ENCODE measurements around the gene GALNT9.

DNA sequence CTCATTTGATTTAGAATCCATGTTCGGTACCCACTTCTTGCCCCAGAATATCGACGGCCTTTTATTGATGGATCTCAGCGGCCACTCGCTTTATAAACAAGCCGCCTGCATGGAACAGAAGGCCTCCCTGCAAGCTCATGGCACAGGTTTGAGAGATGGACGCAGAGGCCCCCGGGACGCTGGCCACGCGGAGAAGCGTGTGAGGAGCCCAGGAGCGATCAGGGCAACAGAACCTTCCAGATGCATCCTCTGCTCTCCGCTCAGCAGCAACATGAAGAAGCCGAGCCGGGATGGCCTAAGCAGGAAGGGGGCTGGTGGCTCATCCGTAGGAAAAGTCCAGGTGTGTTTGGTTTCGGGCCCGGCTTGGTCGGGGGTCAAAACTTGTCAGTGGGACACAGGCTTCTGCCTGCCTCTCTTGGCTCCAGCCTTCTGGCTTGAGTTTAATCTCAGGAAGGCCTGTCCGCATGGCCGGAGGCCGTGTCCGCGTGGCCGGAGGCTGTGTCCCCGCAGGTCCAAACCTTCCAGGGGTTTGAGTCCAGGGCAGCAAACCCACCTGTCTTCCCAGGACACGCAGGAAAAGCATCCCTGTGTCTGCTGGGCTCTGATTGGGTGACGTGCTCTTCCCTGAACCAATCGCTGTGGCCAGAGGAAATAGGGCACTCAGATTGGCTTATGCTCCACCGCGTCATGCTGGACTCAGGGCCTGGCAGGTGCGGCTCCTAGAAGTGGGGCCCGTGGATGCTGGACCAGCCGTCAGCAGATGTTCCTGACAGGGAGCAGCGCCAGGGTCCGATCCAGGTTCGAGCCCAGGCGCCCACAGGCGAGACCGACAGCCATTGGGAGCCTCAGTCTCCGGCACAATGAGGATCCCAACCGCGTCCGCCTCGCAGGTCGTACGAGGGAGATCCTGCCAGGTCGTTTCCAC is 65.0 kb downstream of the GALNT9 start:
- no peak for TF ChIP-seq POLR2AphosphoS5 (IDR thresholded peaks at IDR 0.05)
- TF ChIP-seq, protein P1, sequence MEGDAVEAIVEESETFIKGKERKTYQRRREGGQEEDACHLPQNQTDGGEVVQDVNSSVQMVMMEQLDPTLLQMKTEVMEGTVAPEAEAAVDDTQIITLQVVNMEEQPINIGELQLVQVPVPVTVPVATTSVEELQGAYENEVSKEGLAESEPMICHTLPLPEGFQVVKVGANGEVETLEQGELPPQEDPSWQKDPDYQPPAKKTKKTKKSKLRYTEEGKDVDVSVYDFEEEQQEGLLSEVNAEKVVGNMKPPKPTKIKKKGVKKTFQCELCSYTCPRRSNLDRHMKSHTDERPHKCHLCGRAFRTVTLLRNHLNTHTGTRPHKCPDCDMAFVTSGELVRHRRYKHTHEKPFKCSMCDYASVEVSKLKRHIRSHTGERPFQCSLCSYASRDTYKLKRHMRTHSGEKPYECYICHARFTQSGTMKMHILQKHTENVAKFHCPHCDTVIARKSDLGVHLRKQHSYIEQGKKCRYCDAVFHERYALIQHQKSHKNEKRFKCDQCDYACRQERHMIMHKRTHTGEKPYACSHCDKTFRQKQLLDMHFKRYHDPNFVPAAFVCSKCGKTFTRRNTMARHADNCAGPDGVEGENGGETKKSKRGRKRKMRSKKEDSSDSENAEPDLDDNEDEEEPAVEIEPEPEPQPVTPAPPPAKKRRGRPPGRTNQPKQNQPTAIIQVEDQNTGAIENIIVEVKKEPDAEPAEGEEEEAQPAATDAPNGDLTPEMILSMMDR (IDR thresholded peaks at IDR 0.05): no peak
- no peak for TF ChIP-seq EP300 (IDR thresholded peaks at IDR 0.05)
- no peak for TF ChIP-seq POLR2A (IDR thresholded peaks at IDR 0.05)
